NT2/D1 (cell line): Measurements from ENCODE around the gene RALA.

Experiments used
- SUZ12 ChIP-seq: IDR thresholded peaks from 2 replicates; pipeline ENCODE4 v1.6.1; 2011; ENCODE audit not compliant: insufficient read length, insufficient read depth; ENCODE audit errors: extremely low read depth
- YY1 ChIP-seq: IDR thresholded peaks from 2 replicates; pipeline ENCODE4 v1.6.1; 2011; ENCODE audit not compliant: insufficient read length, insufficient read depth

DNA sequence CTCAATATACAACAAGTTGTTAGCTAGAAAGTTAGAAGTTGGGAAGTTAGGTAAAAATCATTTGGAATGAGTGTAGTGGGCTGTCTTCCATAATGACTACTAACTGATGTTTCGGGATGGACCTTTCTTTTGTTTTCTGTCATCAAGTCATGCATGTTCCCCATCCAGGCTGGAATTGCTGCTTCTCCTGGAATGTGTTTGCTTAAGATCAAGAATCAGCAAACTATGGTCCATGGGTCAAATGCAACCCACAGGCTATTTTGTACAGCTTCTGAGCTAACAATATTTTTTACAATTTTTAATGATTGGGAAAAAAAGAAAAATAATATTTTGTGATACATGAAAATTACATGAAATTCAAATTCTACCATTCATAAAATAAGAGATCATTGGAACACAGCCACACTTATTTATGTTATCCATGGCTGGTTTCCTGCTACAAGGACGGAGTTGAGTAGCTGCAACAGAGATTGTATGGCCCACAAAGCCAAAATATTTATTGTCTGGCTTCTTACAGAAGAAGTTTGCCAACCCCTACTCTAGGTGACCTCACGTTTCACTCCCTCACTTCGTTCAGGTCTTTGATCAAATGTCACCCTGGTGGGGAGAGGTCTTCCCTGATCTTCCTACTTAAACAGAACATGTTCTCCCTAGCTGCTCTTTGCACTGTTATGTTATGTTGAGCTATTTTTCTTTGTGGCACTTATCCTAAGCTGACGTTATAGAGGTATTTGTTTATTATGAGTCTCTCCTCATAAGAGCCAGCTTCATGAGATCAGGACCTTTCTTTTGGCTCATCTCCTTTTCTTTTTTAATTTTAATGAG, 127.1 kb downstream of the RALA start:
- TF ChIP-seq YY1 = no peak
- no peak for TF ChIP-seq SUZ12
